Spleen (tissue), 11 donors: Measurements from ENCODE around the gene CREM. TPM values are rescaled to one million over a fixed set of nuclear protein-coding genes. Genes with fewer than 3 reads are reported as not detected.
A peak's percentile ranks its signal among the peaks of the same experiment; 100 is the strongest.

Source experiments
- DNase-seq: peaks from one replicate; pipeline ENCODE4 v3.0.0-alpha.2; 2020
- H3K27ac ChIP-seq, 8 donors: fragments of 200-600 bp; sonication (generic) in 7 of 8; 1 replicate in 4 of 8; 2 replicates in 4 of 8; pipeline versions ENCODE4 v1.5.0 to v1.8.0; 2016 to 2021; ENCODE audit warnings: inconsistent platforms in 4 of 8, mild to moderate bottlenecking in 4 of 8, moderate library complexity in 1 of 8
- H3K27me3 ChIP-seq, 7 donors: fragments of 200-600 bp; sonication (generic) in 6 of 7; replicated peaks in 1 of 7; 1 replicate in 4 of 7; 2 replicates in 3 of 7; pipeline versions ENCODE4 v1.5.0 to v1.8.0; 2016 to 2021; ENCODE audit warnings: inconsistent platforms in 3 of 7, mild to moderate bottlenecking in 1 of 7
- H3K36me3 ChIP-seq, 6 donors: fragments of 200-600 bp; sonication (generic) in 5 of 6; 1 replicate in 4 of 6; 2 replicates in 2 of 6; pipeline versions ENCODE4 v1.5.0 to v1.8.0; 2016 to 2021; ENCODE audit warnings: inconsistent platforms in 2 of 6
- H3K4me1 ChIP-seq, 6 donors: fragments of 200-600 bp; sonication (generic) in 5 of 6; 1 replicate in 3 of 6; 2 replicates in 3 of 6; pipeline versions ENCODE4 v1.5.0 to v1.8.0; 2016 to 2021; ENCODE audit warnings: inconsistent platforms in 3 of 6
- H3K4me3 ChIP-seq, 8 donors: fragments of 200-600 bp; sonication (generic) in 7 of 8; 1 replicate in 4 of 8; 2 replicates in 4 of 8; pipeline versions ENCODE4 v1.5.0 to v1.8.0; 2016 to 2021; ENCODE audit warnings: inconsistent platforms in 4 of 8, mild to moderate bottlenecking in 4 of 8, moderate library complexity in 2 of 8
- H3K9me3 ChIP-seq, 8 donors: fragments of 200-600 bp; sonication (generic) in 7 of 8; 1 replicate in 4 of 8; 2 replicates in 4 of 8; pipeline versions ENCODE4 v1.5.0 to v1.8.0; 2016 to 2021; ENCODE audit warnings: inconsistent platforms in 4 of 8
- POLR2A ChIP-seq, 3 donors: fragments of 450-650 bp; IDR thresholded peaks; one replicate each; pipeline ENCODE4 v1.5.1; 2017; ENCODE audit warnings: antibody characterized with exemption in 3 of 3, mild to moderate bottlenecking in 1 of 3
- POLR2AphosphoS5 ChIP-seq, 3 donors: sonication (generic); formaldehyde crosslinking; IDR thresholded peaks; one replicate each; pipeline ENCODE4 v1.5.1; 2017; ENCODE audit warnings: antibody characterized with exemption in 3 of 3
- whole genome bisulfite sequencing, 5 donors: extraction: QIAGEN DNeasy Blood & Tissue Kit in 3 of 5; methylation state at CpG; one replicate each; pipeline versions ENCODE4 v1.1.5 to v1.1.7; 2013 to 2018; 5-methylcytosine and 5-hydroxymethylcytosine counted together
- intact Hi-C: fragments of 100-400 bp; cut with DNase I; formaldehyde crosslinking; loops from one replicate; pipeline ENCODE4 v1.15.0; 2023; ENCODE audit warnings: low total_unique reads
- polyA plus RNA-seq, 3 donors: library from polyadenylated mRNA; stranded (reverse); fragments of 200-250 nt; gene quantifications; one replicate each; pipeline ENCODE4 v1.2.1, GENCODE V29; 2013
- total RNA-seq, 7 donors: library from RNA; depleted of rRNA in 3 of 7; stranded (reverse); fragments of >200 nt in 3 of 7; fragmentation: NEBNext Ultra II Directional in 4 of 7; extraction: Animal tissue kit (Norgen Biotek cat#: 25700) in 4 of 7; gene quantifications; one replicate each; pipeline versions ENCODE4 v1.1.0 to v1.2.1, GENCODE V29; 2016 to 2021
- TF ChIP-seq, protein P1 (sequence below), 11 experiments: fragments of 200-600 bp in 7 of 11; fragments of 450-650 bp in 4 of 11; sonication (generic) in 4 of 11; IDR thresholded peaks in 8 of 11; conservative IDR thresholded peaks in 3 of 11; 1 replicate in 7 of 11; 2 replicates in 4 of 11; pipeline versions ENCODE4 v1.4.0 to v1.8.0; 2016 to 2021; ENCODE audit warnings: antibody characterized with exemption in 11 of 11, inconsistent platforms in 4 of 11, mild to moderate bottlenecking in 1 of 11
- donor health status: healthy with polysubstance abuse.
- donor health status: DM: no; HTN: no; CAD: no; lungs with moderate emphysema.
- donor health status: DM: no; HTN: no; CAD: no.
- donor health status: Bipolar disorder and iron deficiency.
- donor health status: healthy.
- donor health status: DM: no; HTN: no; CAD: no.
- donor health status: DM: yes; HTN: yes; CAD: no.

Gene CREM
- total and polyA plus RNA-seq, 10 donors: 24.8 to 65.4 (median 41.2) TPM

DNA sequence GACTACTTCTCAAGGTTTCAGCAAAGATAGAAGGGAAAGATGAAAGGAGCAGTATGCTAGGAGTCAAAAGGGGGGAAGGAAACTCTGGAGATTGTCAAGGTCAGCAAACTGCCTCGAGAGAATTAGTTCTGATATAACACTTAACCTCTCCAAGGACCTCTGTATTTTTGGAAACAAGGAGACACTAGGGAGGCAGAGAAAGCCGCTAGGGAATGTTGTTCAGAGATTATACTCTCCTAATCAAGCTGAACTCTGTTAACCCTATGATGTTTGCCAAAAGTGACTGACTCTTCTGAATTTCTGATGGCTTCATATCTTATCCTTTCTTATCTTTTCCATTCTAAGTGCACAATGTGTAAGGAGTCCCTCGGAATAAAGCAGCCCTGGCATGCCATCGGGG lies 27.1 kb downstream of the CREM start:
- no peak for DNase-seq
- H3K27me3 ChIP-seq: no peaks in the 10 kb centered on the region
- no peaks in the 10 kb centered on the region for H3K36me3 ChIP-seq
- H3K4me3 ChIP-seq: no peak overlapping the region
- H3K4me1 ChIP-seq: peaks cover 0 to 45% (median 29%) of the 10 kb centered on the region in 6 donors
- TF ChIP-seq, protein P1, sequence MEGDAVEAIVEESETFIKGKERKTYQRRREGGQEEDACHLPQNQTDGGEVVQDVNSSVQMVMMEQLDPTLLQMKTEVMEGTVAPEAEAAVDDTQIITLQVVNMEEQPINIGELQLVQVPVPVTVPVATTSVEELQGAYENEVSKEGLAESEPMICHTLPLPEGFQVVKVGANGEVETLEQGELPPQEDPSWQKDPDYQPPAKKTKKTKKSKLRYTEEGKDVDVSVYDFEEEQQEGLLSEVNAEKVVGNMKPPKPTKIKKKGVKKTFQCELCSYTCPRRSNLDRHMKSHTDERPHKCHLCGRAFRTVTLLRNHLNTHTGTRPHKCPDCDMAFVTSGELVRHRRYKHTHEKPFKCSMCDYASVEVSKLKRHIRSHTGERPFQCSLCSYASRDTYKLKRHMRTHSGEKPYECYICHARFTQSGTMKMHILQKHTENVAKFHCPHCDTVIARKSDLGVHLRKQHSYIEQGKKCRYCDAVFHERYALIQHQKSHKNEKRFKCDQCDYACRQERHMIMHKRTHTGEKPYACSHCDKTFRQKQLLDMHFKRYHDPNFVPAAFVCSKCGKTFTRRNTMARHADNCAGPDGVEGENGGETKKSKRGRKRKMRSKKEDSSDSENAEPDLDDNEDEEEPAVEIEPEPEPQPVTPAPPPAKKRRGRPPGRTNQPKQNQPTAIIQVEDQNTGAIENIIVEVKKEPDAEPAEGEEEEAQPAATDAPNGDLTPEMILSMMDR (IDR thresholded peaks at IDR 0.05 in 8 of 11, conservative IDR thresholded peaks at IDR 0.05 in 3 of 11): no peak
- TF ChIP-seq POLR2AphosphoS5 (IDR thresholded peaks at IDR 0.05): no peak
- TF ChIP-seq POLR2A (IDR thresholded peaks at IDR 0.05): no peak
- H3K27ac ChIP-seq: peak overlapping the region in 5 of 8 donors; percentile 7 to 44 (median 15)
- 51 to 75% (median 61%) methylated on average over 4 of the region's 4 CpGs for WGBS, 5 donors
- H3K9me3 ChIP-seq: no peaks in the 10 kb centered on the region
- intact Hi-C loops: no loop called here

DNA sequence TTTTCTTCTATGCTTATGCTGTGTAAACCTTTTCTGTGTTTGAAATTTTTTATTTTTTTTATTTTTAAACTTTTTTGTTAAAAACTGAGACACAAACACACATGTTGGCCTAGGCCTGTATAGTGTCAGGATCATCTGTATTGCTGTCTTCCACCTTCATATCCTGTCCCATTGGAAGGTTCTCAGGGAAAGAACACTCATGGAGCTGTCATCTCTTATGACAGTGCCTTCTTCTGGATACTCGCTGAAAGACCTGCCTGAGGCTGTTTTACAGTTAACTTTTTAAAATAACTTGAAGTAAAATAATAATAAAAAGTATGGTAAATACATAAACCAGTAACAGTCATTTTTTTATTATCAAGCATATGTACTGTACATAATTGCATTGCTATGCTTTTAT lies 34.1 kb downstream of the CREM start:
- DNase-seq: no peak
- Histone ChIP-seq H3K27ac (no peak overlapping the region), H3K4me3 (no peak overlapping the region), H3K27me3 (no peaks in the 10 kb centered on the region), H3K36me3 (no peaks in the 10 kb centered on the region), H3K4me1 (no peaks in the 10 kb centered on the region), H3K9me3 (no peaks in the 10 kb centered on the region)
- TF ChIP-seq POLR2AphosphoS5 (IDR thresholded peaks at IDR 0.05): no peak
- no peak for TF ChIP-seq POLR2A (IDR thresholded peaks at IDR 0.05)
- TF ChIP-seq, protein P1 (IDR thresholded peaks at IDR 0.05 in 8 of 11, conservative IDR thresholded peaks at IDR 0.05 in 3 of 11): no peak
- intact Hi-C loops: no loop called here
- 60 to 100% (median 94%) methylated on average over 1 of the region's 1 CpG for WGBS, 5 donors

DNA sequence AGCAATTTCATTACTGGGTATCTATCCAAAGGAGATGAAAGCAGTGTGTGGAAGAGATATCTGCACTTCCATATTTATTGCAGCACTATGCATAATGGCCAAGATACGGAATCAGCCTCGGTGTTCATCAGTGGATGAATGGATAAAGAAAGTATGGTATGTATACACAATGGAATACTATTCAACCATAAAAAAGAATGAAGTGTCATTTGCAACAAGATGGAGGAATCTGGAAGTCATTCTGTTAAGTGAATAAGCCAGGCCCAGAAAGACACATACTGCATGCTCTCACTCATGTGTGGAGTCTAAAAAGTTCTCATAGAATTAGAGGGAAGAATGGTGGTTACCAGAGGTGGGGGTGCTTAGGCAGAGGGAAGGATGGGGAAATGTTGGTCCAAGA lies 35.3 kb downstream of the CREM start:
- Histone ChIP-seq H3K27me3 (no peaks in the 10 kb centered on the region), H3K4me3 (no peak overlapping the region), H3K27ac (no peak overlapping the region), H3K36me3 (no peaks in the 10 kb centered on the region), H3K4me1 (no peaks in the 10 kb centered on the region), H3K9me3 (no peaks in the 10 kb centered on the region)
- TF ChIP-seq, protein P1 (IDR thresholded peaks at IDR 0.05 in 8 of 11, conservative IDR thresholded peaks at IDR 0.05 in 3 of 11): no peak
- TF ChIP-seq POLR2AphosphoS5 (IDR thresholded peaks at IDR 0.05) (no peak), POLR2A (IDR thresholded peaks at IDR 0.05) (no peak)
- DNase-seq: no peak
- intact Hi-C loops: no loop called here
- WGBS, 5 donors: 97 to 100% (median 97%) methylated on average over 2 of the region's 2 CpGs

DNA sequence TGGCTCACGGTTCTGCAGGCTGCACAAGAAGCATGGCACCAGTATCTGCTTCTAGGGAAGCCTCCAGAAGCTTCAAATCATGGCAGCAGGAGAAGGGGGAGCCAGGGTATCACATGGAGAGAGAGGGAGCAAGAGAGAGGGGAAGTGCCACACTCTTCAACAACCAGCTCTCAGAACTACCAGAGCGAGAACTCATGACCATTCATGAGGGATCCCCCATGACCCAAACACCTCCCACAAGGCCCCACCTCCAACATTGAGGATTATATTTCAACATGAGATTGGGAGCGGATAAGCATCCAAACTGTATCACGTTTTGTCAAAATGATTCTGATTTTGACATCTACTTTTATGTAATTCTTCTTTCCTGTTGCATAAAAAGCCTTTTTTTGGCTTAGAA lies 38.5 kb downstream of the CREM start:
- 59 to 90% (median 81%) methylated on average over 4 of the region's 4 CpGs for WGBS, 5 donors
- H3K27ac ChIP-seq: peak overlapping the region in 2 of 8 donors; percentile 6 to 58
- intact Hi-C loops: no loop called here

More for the DNA sequence above, 38.5 kb downstream of the CREM start:
- H3K4me3 ChIP-seq: no peak overlapping the region
- peaks cover 0 to 8% (median 4%) of the 10 kb centered on the region in 8 donors for H3K9me3 ChIP-seq
- H3K36me3 ChIP-seq: no peaks in the 10 kb centered on the region
- DNase-seq: no peak
- H3K4me1 ChIP-seq: no peaks in the 10 kb centered on the region
- TF ChIP-seq, protein P1 (IDR thresholded peaks at IDR 0.05 in 8 of 11, conservative IDR thresholded peaks at IDR 0.05 in 3 of 11): no peak
- TF ChIP-seq POLR2AphosphoS5 (IDR thresholded peaks at IDR 0.05) (no peak), POLR2A (IDR thresholded peaks at IDR 0.05) (no peak)
- no peaks in the 10 kb centered on the region for H3K27me3 ChIP-seq
